K562 (cell line): ENCODE results near the gene ORM1.

Source experiments
- ARID2 ChIP-seq: fragments of 450-650 bp; IDR thresholded peaks from 2 replicates; pipeline ENCODE4 v1.6.1; 2017; ENCODE audit warnings: antibody characterized with exemption, mild to moderate bottlenecking
- CHCHD3 ChIP-seq: fragments of 250-450 bp; sonication (Bioruptor Pico); IDR thresholded peaks from 2 replicates; pipeline ENCODE4 v2.1.2; 2022; ENCODE audit warnings: mild to moderate bottlenecking
- CHD2 ChIP-seq: IDR thresholded peaks from 2 replicates; pipeline ENCODE4 v1.6.1; 2011; ENCODE audit warnings: low read depth, low read length
- CTCF ChIP-seq, 3 experiments: IDR thresholded peaks in 2 of 3; conservative IDR thresholded peaks in 1 of 3; 2 replicates each; pipeline ENCODE4 v1.5.1; 2011 to 2012; ENCODE audit warnings: low read length in 3 of 3, mild to moderate bottlenecking in 3 of 3, control low read depth in 2 of 3, improper control_type of control experiment in 1 of 3, inconsistent platforms in 1 of 3, low read depth in 1 of 3, mixed read lengths in 1 of 3, moderate library complexity in 1 of 3; ENCODE audit not compliant: insufficient read depth in 2 of 3
- GATAD2A ChIP-seq: fragments of 450-650 bp; IDR thresholded peaks from 2 replicates; pipeline ENCODE4 v1.6.1; 2017
- HOMEZ ChIP-seq: fragments of 250-450 bp; sonication (Bioruptor Pico); IDR thresholded peaks from 2 replicates; pipeline ENCODE4 v1.4.0; 2020; ENCODE audit warnings: mild to moderate bottlenecking, moderate library complexity
- JUND ChIP-seq, 2 experiments: IDR thresholded peaks; 2 replicates in 1 of 2; 3 replicates in 1 of 2; pipeline ENCODE4 v1.6.1; 2011; ENCODE audit warnings: borderline replicate concordance in 2 of 2, low read depth in 2 of 2, low read length in 2 of 2, improper control_type of control experiment in 1 of 2, missing biosample characterization in 1 of 2, missing genetic modification characterization in 1 of 2, missing genetic modification reagents in 1 of 2
- KAT7 ChIP-seq: sonication (generic); formaldehyde crosslinking; IDR thresholded peaks from 2 replicates; pipeline ENCODE4 v1.8.0; 2022; ENCODE audit warnings: missing genetic modification reagents, mild to moderate bottlenecking, borderline replicate concordance
- KDM2B ChIP-seq: fragments of 250-450 bp; sonication (Bioruptor Pico); IDR thresholded peaks from 2 replicates; pipeline ENCODE4 v1.8.0; 2021; ENCODE audit warnings: mild to moderate bottlenecking, moderate library complexity
- KLF1 ChIP-seq: fragments of 450-650 bp; IDR thresholded peaks from 2 replicates; pipeline ENCODE4 v1.6.1; 2016; ENCODE audit warnings: missing genetic modification characterization, missing compliant biosample characterization
- POLR2A ChIP-seq: fragments of 450-650 bp; conservative IDR thresholded peaks from 2 replicates; pipeline ENCODE4 v1.6.1; 2016
- PRDM10 ChIP-seq: fragments of 450-650 bp; IDR thresholded peaks from 2 replicates; pipeline ENCODE4 v1.6.1; 2018; ENCODE audit not compliant: partially characterized antibody
- REST ChIP-seq, 2 experiments: fragments of 450-650 bp; formaldehyde crosslinking in 1 of 2; IDR thresholded peaks; 2 replicates each; pipeline versions ENCODE4 v1.4.0 to v1.6.1; 2014 to 2020; ENCODE audit warnings: mild to moderate bottlenecking in 2 of 2, borderline replicate concordance in 1 of 2, low read depth in 1 of 2
- SUPT5H ChIP-seq: fragments of 450-650 bp; IDR thresholded peaks from 2 replicates; pipeline ENCODE4 v1.6.1; 2016

GRCh38 chr9:114334490-114334889 lies 11.6 kb downstream of the ORM1 start:
- no peak for TF ChIP-seq SUPT5H
- TF ChIP-seq KLF1 (tag): no peak
- no peak for TF ChIP-seq ARID2
- no peak for TF ChIP-seq KAT7 (CRISPR knock-in tag)
- TF ChIP-seq CTCF (IDR thresholded peaks at IDR 0.05 in 2 of 3, conservative IDR thresholded peaks at IDR 0.05 in 1 of 3; ENCODE audit: insufficient read depth in 2 of 3, low read depth in 1 of 3, low read length in 3 of 3): no peak
- no peak for TF ChIP-seq REST (IDR thresholded peaks at IDR 0.05; ENCODE audit: borderline replicate concordance)
- TF ChIP-seq REST (CRISPR knock-in tag; IDR thresholded peaks at IDR 0.05; ENCODE audit: low read depth): no peak
- TF ChIP-seq PRDM10: no peak
- TF ChIP-seq JUND (IDR thresholded peaks at IDR 0.05; ENCODE audit: borderline replicate concordance, low read depth, low read length): no peak
- no peak for TF ChIP-seq JUND (tag; IDR thresholded peaks at IDR 0.05; ENCODE audit: borderline replicate concordance, low read depth, low read length)
- TF ChIP-seq CHCHD3 (CRISPR knock-in tag): no peak
- no peak for TF ChIP-seq GATAD2A
- TF ChIP-seq CHD2: no peak
- no peak for TF ChIP-seq KDM2B (CRISPR knock-in tag)
- TF ChIP-seq POLR2A: no peak
- no peak for TF ChIP-seq HOMEZ (CRISPR knock-in tag)
